GM18867 (cell line): Measurements from ENCODE around the gene KY.

Experiments used
- ATAC-seq: cut with Tn5 transposase; IDR thresholded peaks from one replicate; pipeline ENCODE4 v1.9.1; 2021; ENCODE audit warnings: mild to moderate bottlenecking, moderate library complexity; ENCODE audit not compliant: unreplicated experiment

Gene KY

DNA sequence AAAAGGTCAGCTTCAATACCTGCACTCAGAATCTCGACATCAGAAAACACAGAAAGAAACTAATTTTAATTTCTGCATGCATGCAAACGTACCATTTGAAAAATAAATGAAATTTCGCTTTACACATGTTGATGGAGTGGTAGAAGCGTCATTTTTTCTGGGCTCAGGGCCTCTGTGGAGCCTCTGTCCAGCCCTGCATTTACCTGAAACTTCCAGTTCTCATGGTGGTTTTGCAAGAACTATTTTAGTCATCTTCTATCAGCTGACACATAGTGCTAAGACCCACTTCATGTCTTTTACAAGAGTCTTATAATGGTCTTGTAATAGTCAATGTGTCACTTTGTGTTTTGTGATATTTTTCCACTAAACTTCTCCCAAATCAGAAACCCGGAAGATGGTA, 5.3 kb downstream of the KY start:
- ATAC-seq: peak; percentile 34

DNA sequence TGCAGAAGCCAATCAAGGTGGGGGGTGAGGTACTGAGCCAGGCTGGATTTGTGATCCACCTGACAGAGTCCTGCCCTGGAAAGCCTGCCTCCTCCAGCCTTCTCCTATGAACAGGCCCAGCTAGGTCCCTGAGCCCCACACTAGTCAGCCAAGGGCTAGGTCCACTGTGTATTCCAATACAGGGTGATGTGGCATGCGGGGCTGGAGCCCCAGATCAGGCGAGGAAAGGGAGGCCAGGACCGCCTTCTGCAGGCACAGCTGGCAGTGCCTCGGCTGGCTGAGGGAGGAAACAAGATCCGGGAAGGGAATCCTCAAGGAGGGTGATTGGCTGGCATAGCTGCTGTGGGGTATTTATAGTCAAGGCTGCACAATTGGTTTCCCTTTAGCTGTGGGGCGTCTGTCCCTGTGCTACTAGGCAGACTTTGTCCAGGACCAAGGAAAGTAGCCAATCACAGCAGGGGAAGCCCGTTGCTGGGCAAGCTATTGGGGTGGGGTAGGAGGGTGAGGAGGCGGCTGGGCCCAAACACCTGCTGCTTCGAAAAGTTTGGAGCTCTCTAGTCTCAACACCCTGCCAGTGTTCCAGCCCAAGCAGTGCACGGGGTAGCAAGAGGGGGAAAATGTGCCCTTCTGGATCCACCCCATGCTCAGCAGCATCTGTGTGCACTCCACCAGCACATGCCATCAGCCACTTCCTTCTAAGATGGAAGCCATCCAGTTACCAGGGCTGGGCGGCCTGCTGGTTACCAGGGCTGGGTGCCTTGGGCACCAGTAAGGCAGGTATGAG, 5.9 kb downstream of the KY start:
- peak; percentile 54 for ATAC-seq

DNA sequence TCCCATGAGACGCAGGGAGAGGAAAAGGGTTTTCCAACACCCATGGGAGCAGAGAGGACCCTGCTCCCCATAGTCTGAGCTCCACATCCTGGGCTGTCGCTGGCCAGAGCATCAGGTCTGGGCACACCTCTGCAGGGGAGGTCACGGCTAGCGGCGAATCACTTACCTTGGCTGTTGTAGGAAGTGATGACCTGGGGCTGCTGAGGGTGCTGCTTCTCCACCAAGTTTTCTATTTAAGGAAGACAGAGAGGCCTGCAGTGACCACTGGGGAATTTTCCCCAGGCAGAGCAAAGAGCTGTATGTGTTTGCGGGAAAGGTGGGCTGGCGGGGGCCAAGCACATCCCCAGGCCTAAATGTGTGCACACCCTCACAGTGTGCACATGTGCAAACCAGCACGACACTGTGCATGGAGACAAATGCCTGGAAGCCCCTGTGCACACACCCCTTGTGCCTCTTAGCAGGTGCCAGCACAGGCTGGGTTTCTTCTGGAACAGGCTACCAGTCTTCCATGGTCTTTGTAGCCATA, 7.6 kb downstream of the KY start:
- ATAC-seq: no peak

DNA sequence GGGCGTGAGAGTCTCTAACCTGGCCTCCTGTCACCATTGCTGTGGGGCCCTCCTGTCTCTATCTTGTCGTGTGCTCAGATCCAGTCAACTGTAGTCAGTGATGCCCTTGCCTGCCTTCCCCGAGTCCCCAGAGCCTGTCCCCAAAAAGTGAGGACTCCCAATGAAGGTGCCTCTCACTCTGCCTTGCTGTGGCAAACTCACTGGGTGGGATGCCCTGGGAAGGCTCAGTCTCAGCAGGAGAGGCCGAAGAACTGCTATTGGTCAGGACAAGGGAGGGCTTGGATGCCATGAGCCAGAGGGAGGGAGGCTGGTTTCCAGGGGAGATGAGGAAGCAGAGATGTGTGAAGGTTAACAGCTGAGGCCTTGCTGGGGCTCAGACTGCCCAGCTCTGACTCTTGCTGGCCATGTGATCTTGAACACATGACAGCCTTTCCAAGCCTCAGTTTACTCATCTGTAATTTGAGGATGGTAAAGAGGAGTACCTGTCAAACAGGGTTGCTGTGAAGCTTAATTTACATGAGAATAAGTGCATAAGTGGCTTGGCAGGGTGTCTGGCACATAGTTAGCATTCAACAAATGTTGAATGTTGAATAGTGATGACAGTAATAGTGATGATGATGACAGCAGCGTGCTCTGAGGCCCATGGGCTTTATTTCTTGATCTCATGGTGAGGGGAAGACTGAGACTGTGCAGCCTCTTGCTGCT, 8.2 kb downstream of the KY start:
- ATAC-seq: no peak

DNA sequence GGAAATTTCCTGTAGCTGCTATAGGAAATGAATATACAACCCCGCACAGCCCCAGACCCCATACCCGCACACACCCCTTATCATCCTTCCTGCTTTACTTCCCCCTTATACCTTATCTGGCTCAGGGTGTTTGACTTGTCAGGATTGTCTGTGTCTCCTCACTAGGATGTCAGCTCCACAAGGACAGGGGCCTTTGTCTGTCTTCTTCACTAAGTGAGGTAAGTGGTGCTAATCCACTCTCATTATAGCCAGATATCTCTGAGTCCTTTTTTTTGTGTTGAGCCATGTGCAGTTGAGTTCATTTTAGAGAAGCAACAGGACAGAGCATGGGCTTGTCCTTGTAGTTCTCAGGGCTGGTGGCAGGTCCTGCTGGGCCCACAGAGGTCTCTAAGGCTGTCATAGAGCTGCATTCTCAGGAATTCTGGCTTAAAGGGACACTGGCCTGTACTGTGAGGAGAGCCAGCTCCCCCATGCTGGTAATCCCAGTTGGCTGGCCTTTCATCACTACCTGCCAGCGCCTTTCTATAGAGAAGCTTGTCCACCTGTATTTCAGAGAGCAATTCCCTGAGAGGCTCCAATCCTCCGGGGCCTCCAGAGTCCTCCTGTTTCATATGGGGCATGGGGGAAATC, 9.0 kb downstream of the KY start:
- no peak for ATAC-seq

DNA sequence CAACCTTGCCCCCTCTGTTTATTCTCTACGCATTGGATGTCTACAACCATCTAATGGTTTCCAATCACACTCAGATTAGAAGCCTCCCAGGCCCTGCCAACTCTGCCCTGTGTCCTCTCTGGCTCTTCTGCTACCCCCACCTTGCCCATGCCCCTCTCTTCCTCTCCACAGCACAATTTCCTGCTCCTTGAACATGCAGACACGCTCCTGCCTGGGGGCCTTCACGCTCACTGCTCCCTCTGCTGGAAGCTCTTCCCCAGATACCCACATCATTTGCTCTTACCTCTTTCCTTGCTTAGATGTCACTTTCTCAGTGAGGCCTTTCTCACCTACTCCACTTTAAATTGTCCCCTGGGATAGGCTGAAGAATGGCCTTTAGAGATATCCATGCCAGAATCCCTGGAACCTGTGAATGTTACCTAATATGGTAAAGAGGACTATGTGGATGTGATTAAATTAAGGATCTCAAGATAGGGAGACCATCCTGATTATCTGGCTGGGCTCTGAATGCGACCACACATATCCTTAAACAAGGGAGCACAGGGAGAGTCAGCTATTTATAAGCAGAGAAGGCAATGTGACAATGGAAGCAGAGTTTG, 9.9 kb downstream of the KY start:
- ATAC-seq: peak; percentile 60

DNA sequence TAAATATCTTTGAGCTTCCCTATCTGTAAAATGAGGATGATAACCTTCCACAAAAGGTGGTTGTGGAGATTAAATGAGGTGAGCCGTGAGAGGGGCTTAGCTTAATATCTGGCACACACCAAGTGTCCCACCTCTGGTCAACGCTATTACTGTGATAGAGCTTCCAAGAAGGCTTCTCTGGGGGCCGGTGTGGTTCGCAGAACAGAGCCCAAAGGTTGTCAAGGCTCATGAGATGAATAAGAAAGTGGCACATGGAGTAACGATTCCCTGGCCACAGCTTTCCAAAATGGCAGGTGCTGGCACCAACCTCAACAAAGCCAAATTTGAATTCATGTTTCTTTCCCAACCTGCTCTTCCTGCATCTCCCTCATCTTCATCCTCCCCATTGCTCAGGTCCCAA, 10.4 kb downstream of the KY start:
- ATAC-seq: no peak

DNA sequence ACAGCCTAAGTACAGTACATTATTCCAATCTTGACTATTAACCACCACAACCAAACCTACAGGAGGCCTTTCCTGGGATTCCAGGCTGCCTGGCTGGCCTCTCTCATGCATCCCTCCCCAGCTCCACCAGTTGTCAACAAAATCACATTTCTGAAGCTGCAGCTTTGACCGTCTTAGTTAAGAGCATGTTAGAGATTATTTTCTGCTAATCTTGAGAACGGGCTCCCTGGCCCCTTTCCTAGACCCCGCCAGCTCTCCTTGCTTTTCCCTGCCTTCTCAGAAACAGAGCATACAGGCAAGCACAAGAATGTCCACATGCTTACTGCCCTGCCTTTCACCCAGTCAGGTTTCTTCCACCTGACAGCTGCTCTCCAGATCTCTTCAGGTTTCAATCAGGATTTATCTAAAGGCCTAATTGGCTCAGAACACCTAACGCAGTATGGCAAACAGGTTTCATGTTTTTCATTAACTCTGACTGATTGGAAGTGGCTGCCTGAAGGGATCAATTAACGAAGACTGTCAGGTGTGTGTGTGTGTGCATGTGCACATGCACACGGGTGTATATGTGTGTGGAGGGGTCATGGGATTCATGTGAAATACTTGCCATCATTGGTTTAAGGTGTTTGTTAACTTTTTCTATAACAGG, 12.3 kb downstream of the KY start:
- ATAC-seq: no peak

DNA sequence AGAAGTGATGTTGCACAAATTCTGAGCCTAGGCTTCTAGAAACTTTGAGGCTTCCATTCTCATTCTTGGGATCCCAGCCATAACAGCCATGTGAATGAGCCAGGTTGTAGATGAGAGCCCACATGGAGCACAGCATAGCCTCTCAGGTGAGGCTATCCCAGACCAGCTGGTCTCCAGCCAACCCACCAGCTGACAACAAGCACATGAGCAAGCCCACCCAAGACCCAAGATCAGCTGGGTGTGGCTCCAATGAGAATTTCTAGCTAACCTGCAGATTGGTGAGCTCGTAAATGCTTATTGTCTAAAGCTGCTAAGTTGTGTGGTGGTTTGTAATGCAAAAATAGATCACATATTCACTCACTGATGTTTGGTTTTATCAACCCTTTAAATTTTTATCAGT, 14.4 kb downstream of the KY start:
- no peak for ATAC-seq

DNA sequence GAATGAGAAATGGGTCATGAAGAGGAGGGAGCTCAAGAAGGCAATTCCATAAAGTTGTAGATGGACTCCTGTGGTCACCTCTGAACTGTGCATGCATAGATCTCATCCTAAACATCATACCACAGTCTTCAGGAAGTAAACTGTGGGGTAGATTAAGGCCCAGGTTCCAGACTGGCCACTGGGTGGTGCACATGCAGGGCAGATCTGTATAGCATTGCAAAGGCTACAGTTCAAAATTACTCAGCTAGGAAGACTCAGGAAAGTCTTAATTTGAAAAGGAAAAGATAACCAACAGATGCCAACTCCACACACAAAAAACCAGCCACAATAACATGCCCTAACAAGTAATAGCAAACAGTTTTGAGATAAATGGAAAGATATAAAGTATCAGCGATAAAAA, 20.3 kb downstream of the KY start:
- ATAC-seq: peak; percentile 67

DNA sequence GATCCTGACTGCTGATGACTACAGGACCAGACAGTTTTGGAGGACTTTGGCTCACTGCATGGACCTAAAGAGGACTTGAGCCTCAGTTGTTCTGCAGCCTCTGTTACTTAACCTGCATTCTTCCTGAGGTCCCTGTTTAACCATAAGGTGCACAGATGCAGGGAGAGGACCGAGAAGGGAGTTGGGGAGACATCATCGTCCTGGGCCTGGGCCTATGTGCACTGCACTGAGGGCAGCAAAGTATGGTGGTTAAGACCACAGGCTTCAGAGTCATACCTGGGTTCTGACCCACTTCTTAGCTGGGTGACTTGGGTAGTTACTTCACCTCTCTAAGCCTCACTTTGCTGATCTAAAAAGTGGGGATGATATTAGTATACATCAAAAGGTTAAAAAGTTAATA, 21.9 kb downstream of the KY start:
- ATAC-seq: no peak

DNA sequence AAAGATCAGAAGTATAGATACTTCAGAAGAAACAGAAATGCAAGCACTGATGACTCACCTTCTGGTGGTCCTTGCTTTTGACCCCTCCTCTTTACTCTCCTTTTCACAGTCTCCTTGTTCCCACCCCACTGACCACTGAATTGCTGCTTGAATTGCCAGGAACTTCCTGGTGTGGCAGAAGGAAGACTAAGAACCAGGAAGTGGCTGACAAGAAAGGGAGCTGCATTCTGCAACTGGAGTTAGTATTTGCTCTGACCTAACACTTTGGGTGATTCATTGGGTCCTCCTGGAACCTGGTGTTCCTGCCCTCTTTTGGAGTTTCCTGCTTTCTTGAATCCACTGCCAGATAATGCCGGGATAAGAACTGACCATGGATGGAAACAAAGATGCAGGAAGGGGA, 23.0 kb downstream of the KY start:
- no peak for ATAC-seq

DNA sequence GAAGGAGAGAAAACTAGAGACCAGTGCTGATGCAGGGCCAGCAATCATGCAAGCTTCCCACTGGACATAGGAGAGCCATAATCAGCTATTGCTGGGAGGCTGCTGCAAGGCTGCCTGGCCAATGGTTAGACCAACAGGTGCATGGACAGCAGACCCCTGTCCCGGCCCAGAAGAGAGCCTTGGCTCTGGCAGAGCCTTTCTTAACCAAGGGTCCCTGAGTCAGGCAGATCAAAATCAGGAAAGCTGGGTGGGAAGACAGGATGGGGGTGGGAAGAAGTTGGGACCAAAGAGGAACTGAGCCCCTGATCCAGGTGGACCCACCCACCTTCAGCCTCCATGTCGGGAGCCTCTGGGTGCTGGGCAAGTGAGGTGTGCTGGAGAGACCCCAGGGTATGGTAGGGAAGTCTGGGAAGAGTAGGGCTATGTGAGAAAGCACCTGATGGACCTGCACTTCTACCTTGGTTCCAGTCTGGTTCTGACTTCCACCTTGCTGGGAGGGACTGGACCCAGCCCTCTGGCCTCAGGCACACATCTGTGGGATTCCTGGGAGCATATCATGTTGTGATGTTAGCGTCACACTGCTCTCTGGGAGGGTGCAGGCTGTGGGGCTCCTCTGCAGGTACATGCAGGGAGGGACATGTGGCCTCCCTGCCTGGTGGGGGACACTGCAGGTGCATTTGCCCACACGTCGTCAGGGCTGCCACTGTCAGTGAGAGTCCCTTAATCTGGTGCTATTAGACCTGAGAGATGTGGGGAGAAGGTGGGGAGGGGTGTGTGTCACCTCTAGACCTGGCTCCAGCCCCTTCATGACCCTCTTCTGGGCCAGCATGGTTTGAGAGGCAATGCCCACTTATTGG, 24.7 kb downstream of the KY start:
- no peak for ATAC-seq

DNA sequence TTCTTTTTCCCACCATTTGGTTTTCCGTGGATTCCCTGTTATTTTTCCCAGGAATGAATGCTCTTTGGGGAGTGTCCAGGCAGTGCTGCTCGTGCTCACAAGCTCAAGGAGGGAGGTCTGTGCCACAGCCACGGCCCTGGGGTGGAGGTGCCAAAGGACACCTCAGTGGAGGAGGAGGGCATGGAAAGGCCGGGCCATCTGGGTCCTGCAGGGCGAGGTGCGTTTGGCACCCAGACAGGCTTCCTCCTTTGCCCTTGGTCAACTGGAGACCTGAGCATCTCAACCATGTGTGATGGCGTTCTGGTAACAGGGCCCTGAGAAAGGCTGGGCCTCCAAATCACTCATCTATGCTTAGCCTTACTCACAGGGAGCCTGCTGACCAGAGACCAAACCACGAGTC, 25.4 kb downstream of the KY start:
- ATAC-seq: no peak

DNA sequence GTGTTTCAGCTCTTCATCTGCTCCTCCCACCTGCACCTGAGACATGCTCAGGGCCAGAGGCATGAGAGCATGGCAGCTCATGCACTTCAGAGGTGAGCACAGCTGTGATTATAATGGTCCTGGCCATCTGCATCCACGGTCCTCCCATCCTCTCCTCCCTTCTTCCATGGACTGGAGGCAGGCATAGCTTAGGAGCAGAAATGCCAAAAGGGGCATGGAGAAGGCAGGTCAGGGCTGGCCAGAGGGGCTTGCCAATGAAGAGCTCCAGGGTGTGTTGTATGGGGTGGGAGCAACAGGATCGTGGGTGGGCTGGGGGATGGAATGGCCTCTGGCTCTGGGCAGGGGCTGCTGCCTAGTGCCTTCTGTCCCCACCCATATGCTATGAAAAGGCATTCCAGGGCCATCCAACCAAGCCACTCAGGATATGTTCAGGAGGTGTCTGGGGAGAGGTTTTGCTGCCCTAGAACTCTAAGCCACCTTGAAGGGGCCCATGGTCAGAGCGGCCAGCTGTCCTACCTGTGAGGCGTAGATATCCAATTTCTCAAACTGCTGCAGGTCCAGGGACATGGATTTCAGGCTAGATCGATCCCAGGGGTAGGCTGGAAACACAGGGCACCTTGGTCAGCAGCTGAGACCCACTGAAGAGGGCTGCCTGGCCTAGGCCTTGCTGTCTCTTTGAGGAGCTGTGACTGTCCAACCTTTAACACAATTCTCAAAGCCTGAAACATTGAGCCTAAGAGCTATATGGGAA, 26.1 kb downstream of the KY start:
- no peak for ATAC-seq

DNA sequence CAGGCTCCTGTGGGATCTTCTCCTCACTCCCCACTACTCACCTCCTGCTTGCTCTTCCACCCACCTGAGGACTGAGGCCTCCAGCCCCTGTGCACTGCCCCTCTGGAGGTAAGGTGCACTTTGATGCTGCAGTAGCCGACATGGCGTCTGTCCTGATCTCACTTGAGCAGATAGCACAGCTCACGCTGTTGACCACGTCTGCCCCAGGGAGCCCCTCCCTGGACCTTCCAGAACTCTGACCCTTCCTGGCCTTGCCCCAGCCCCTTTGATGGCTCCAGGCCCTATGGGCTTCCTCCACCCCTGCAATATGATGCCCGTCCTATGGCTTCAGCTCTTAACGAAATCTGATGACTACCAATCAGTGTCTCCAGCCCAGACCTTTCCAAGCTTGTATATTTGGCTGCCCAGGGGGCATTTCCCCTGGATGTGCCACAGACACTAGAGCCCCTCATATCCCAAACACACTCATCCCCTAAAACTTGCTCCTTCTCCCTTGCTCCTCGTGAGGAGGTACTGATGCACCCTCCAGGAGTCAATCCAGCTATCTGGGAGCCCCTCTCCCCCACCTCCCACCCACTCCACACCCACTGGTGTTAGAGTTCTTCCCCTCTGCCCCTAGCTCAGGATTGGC, 27.1 kb downstream of the KY start:
- ATAC-seq: no peak

DNA sequence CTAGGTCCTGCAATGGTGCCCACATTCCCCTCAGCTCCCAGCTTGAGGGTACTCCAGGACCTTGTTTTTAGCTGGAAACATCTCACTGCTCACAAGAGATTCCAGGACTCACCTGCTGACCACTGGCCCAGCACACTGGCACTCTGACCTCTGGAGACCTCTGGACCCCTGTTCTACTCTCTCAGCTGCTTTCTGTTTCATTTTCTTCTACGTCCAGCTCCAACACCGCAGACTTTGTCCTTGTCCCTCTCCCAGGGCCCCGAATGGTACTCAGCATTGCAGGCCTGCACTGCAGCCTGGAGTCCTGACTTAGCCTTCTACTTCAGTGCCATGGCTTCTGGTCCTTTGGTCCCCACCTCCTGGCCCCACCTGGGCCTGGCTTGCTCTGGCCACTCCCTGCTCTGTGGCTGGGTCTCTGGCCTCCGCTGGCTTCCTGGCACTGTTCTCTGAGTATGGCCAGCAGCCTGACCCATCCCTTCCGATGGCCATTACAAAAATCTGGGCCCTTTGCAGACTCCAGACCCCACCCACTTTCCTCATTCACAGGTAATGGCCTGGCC, 27.9 kb downstream of the KY start:
- no peak for ATAC-seq

DNA sequence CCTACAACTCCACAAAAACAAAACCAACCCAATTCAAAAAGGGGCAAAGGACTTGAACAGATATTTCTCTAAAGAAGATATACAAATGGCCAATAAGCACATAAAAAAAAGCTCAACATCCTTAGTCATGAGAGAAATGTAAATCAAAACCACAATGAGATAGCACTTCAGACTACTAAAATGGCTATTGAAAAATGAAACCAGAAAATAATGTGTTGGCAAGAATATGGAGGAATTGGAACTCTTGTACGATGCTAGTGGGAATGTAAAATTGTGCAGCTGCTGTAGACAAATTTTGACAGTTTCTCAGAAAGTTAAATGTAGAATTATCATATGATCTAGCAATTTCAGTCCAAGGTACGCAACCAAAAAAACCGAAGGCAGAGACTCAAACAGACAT, 29.0 kb downstream of the KY start:
- peak; percentile 63 for ATAC-seq
